ENCODE data around the gene OOSP2. TPM values are rescaled to one million over a fixed set of nuclear protein-coding genes. Genes with fewer than 3 reads are reported as not detected.
"Not testable (repeated sequence)": the region's sequence is repeated elsewhere in the genome, so short reads cannot be mapped to it uniquely, and the experiment has no call there.

The OOSP2 gene
- total RNA-seq, 2 experiments from 2014 or later, result not detected

GRCh38 chr11:60065801-60066200, 25.6 kb downstream of the OOSP2 start:
- no peaks in the 10 kb centered on the region for H3K4me1 Mint-ChIP-seq (ENCODE audit: low read depth)
- TF ChIP-seq, protein P1, sequence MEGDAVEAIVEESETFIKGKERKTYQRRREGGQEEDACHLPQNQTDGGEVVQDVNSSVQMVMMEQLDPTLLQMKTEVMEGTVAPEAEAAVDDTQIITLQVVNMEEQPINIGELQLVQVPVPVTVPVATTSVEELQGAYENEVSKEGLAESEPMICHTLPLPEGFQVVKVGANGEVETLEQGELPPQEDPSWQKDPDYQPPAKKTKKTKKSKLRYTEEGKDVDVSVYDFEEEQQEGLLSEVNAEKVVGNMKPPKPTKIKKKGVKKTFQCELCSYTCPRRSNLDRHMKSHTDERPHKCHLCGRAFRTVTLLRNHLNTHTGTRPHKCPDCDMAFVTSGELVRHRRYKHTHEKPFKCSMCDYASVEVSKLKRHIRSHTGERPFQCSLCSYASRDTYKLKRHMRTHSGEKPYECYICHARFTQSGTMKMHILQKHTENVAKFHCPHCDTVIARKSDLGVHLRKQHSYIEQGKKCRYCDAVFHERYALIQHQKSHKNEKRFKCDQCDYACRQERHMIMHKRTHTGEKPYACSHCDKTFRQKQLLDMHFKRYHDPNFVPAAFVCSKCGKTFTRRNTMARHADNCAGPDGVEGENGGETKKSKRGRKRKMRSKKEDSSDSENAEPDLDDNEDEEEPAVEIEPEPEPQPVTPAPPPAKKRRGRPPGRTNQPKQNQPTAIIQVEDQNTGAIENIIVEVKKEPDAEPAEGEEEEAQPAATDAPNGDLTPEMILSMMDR (IDR thresholded peaks at IDR 0.05), result no peak
- no peaks in the 10 kb centered on the region for H3K9me3 Mint-ChIP-seq
- DNase-seq (no peak), ATAC-seq (no peak)
- H3K27ac Mint-ChIP-seq, result no peak overlapping the region
- ChIA-PET CTCF (no interaction called here), POLR2A (no interaction called here)
- intact Hi-C loops (cut with micrococcal nuclease), result no loop called here
- H3K27me3 Mint-ChIP-seq, result peaks cover 6% of the 10 kb centered on the region
- no peak overlapping the region for H3K4me3 Mint-ChIP-seq
- no peaks in the 10 kb centered on the region for H3K36me3 Mint-ChIP-seq (ENCODE audit: low read depth)

DNA sequence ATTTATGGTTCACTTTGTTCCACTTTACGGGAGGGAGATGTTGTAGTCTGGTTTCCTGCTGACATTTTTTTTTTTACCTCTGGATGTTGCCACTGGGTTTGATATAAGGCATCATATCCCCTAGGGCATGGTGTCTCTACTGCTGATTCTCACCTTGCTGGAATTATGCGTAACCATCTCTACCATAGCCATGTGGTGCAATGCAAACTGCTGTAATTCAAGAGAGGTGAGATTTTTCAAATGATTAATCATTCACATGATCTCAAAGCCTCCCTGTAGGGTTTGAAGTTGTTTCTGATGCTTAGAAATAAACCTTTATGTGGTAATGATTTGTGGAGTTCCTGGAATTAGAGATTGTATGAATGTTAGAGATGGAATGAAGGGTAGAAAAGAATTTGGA, 29.2 kb downstream of the OOSP2 start:
- DNase-seq, result no peak
- no peak overlapping the region for H3K27ac Mint-ChIP-seq
- TF ChIP-seq, protein P1 (IDR thresholded peaks at IDR 0.05), result no peak
- H3K4me3 Mint-ChIP-seq, result no peak overlapping the region
- no peaks in the 10 kb centered on the region for H3K4me1 Mint-ChIP-seq (ENCODE audit: low read depth)
- intact Hi-C loops (cut with micrococcal nuclease), result no loop called here
- H3K9me3 Mint-ChIP-seq, result no peaks in the 10 kb centered on the region
- H3K36me3 Mint-ChIP-seq (ENCODE audit: low read depth), result no peaks in the 10 kb centered on the region
- POLR2A ChIA-PET, result no interaction called here
- H3K27me3 Mint-ChIP-seq, result peaks cover 1% of the 10 kb centered on the region
- CTCF ChIA-PET, result no interaction called here
- ATAC-seq, result no peak

DNA sequence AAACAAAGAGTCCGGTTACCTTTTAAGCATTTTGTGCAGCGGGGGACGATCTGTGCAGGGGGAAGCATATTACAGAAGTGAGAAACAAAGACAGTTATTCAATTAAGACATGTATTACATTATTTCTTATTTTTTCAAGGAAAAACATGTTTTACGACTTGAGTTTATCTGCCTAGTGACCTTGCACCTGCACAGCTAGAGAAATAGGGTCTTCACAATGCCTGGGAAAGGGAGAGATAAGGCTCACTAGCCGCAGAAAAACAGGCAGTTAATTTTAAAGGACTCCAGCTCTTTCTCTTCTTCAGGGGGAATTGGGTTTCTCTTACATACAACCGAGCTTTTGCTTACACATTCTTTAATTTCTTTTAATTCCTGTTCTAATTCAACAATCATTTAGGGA, 31.4 kb downstream of the OOSP2 start:
- POLR2A ChIA-PET; CTCF ChIA-PET; H3K36me3 Mint-ChIP-seq (ENCODE audit: low read depth); DNase-seq; H3K27ac Mint-ChIP-seq; H3K27me3 Mint-ChIP-seq; H3K4me3 Mint-ChIP-seq; H3K4me1 Mint-ChIP-seq (ENCODE audit: low read depth); ATAC-seq; intact Hi-C loops (cut with micrococcal nuclease); H3K9me3 Mint-ChIP-seq: not testable (repeated sequence)

GRCh38 chr11:60077216-60077817, 37.1 kb downstream of the OOSP2 start:
- ATAC-seq, result no peak
- CTCF ChIA-PET, result no interaction called here
- no peaks in the 10 kb centered on the region for H3K4me1 Mint-ChIP-seq (ENCODE audit: low read depth)
- TF ChIP-seq, protein P1 (IDR thresholded peaks at IDR 0.05), result no peak
- no peak overlapping the region for H3K27ac Mint-ChIP-seq
- no peaks in the 10 kb centered on the region for H3K9me3 Mint-ChIP-seq
- no peak for DNase-seq
- no peaks in the 10 kb centered on the region for H3K36me3 Mint-ChIP-seq (ENCODE audit: low read depth)
- peaks cover 4% of the 10 kb centered on the region for H3K27me3 Mint-ChIP-seq
- no peak overlapping the region for H3K4me3 Mint-ChIP-seq
- intact Hi-C loops (cut with micrococcal nuclease), result no loop called here
- POLR2A ChIA-PET, result no interaction called here

- intact Hi-C loops (cut with micrococcal nuclease), result no loop called here
- DNase-seq, result no peak
- Mint-ChIP-seq H3K4me1 (ENCODE audit: low read depth) (no peaks in the 10 kb centered on the region), H3K27ac (no peak overlapping the region), H3K27me3 (peaks cover 4% of the 10 kb centered on the region), H3K9me3 (no peaks in the 10 kb centered on the region), H3K36me3 (ENCODE audit: low read depth) (no peaks in the 10 kb centered on the region), H3K4me3 (no peak overlapping the region)
- ChIA-PET CTCF (no interaction called here), POLR2A (no interaction called here)
- TF ChIP-seq, protein P1 (IDR thresholded peaks at IDR 0.05), result no peak
- no peak for ATAC-seq
These were observed 37.8 kb downstream of the OOSP2 start for GRCh38 chr11:60077981-60078380.

DNA sequence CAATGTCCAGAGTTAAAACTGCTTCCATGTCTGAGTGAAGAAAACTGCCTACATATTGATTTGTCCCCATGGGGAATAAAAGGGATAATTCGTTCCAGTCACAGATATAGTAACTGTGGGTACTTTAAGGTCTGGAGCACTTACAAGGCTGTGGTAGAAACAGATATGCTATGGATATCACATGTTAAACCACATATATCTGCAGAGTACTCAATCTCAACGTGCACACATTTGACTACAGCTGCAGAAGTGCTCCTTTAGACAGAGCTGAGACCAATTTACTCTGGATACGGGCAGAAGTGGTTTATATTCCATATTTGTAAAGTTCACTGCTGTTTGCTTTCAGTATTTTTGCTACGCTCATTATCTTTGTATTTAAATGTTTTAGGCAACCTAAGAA, 38.5 kb downstream of the OOSP2 start:
- H3K27ac Mint-ChIP-seq, result no peak overlapping the region
- no peaks in the 10 kb centered on the region for H3K4me1 Mint-ChIP-seq (ENCODE audit: low read depth)
- intact Hi-C loops (cut with micrococcal nuclease), result no loop called here
- CTCF ChIA-PET, result no interaction called here
- DNase-seq, result no peak
- TF ChIP-seq, protein P1 (IDR thresholded peaks at IDR 0.05), result no peak
- ATAC-seq, result no peak
- no peaks in the 10 kb centered on the region for H3K36me3 Mint-ChIP-seq (ENCODE audit: low read depth)
- POLR2A ChIA-PET, result no interaction called here
- H3K27me3 Mint-ChIP-seq, result peaks cover 4% of the 10 kb centered on the region
- no peak overlapping the region for H3K4me3 Mint-ChIP-seq
- no peaks in the 10 kb centered on the region for H3K9me3 Mint-ChIP-seq

All from activated CD8-positive, alpha-beta T cell treated with anti-CD3 and anti-CD28 coated beads for 36 hours (primary cell).